ENCODE measurements around the gene CSNK1D.

CSNK1D gene

GRCh38 chr17:82298538-82299421 lies 25.3 kb upstream of the CSNK1D start:
- DNase-seq (ENCODE audit: extremely low read depth, low read depth), result no peak
- TF ChIP-seq CTCF (IDR thresholded peaks at IDR 0.05; ENCODE audit: low read depth, low read length, missing control alignments), result no peak
- peak overlapping the region; percentile 41 for H3K4me3 ChIP-seq (replicated peaks; ENCODE audit: low read depth, low read length)

DNA sequence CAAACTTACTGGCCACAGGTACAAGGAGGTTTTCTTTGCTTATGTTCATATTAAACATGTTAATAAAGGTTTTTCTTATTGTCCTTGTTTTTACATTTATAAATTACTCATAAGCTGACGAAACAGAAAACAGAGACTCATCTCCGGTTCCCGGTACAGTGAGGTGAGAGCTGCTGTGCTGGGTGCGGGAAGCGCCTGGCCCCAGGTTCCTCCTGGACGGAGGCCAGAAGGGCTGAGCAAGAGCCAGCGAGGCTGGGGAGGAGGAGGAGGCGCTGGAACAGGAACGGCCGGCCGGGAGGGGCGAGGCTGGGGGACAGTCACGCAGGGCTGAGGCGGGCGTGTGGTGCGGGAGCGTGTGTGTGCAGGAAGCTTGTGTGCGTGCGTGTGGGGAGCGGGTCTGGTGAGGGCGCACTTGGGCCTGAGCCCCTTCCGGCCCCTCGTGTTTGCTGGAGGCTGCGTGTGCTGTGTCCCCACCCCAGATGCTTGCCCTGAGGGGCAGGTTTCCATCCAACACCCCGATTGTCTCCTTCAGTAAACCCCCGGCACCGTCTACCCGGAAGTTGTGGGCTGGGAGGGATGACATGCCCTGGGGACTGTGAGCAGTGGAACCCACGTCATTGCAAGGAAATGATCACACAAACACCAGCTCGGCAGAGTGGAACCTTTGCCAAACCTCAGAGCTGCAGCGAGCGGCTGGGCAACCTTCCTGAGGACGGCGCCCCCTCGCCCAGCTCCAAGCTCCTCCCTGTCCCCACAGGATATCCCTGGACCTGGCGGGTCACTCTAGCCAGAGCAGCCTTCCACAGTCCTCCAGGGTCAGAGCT lies 24.4 kb upstream of the CSNK1D start:
- peak; percentile 71 for DNase-seq (ENCODE audit: extremely low read depth, low read depth)
- peak overlapping the region; percentile 41 for H3K4me3 ChIP-seq (replicated peaks; ENCODE audit: low read depth, low read length)
- no peak for TF ChIP-seq CTCF (IDR thresholded peaks at IDR 0.05; ENCODE audit: low read depth, low read length, missing control alignments)

GRCh38 chr17:82297280-82297713 lies 23.8 kb upstream of the CSNK1D start:
- no peak for TF ChIP-seq CTCF (IDR thresholded peaks at IDR 0.05; ENCODE audit: low read depth, low read length, missing control alignments)
- no peak for DNase-seq (ENCODE audit: extremely low read depth, low read depth)
- peak overlapping the region; percentile 41 for H3K4me3 ChIP-seq (replicated peaks; ENCODE audit: low read depth, low read length)

DNA sequence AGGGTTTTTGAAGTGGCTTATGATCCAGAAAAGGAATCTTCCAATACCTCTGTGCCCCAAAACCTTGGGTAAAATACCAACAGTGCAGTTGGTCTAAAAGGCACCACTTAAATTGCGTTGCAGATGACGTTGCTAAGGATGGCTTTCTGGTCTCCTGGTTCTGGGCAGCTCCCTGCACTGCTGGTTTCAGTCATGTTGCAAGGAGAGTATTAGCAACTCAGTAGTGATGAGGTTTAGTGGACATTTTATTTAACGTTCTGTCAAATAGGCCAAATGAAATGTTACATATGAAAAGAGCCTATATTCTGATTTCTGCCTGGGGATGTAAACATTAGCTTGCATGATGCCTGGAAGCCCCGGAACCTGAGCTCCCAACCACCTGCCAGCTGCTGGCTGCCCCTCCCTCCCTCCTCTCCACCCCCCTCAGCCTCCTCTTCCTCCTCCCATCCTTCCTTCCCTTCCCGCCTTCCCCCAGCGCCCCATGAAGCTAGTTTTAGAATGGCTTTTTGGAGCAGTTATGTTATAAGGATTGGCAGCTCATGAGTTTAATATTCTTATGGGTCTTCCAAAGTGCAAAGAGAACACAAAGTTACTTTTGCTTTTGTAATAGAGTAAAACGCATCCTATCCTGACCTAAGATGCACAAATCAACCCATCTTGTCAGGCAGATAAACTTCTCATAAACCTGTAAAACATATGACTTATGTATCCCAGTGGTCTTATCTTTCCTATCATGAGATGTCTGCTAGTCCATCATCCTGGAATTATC lies 23.2 kb upstream of the CSNK1D start:
- peak overlapping the region; percentile 41 for H3K4me3 ChIP-seq (replicated peaks; ENCODE audit: low read depth, low read length)
- no peak for TF ChIP-seq CTCF (IDR thresholded peaks at IDR 0.05; ENCODE audit: low read depth, low read length, missing control alignments)
- no peak for DNase-seq (ENCODE audit: extremely low read depth, low read depth)

GRCh38 chr17:82295472-82295814 lies 21.9 kb upstream of the CSNK1D start:
- DNase-seq (ENCODE audit: extremely low read depth, low read depth), result no peak
- H3K4me3 ChIP-seq (replicated peaks; ENCODE audit: low read depth, low read length), result no peak overlapping the region
- no peak for TF ChIP-seq CTCF (IDR thresholded peaks at IDR 0.05; ENCODE audit: low read depth, low read length, missing control alignments)

- H3K4me3 ChIP-seq (replicated peaks; ENCODE audit: low read depth, low read length), result peak overlapping the region; percentile 40
- DNase-seq (ENCODE audit: extremely low read depth, low read depth), result no peak
- TF ChIP-seq CTCF (IDR thresholded peaks at IDR 0.05; ENCODE audit: low read depth, low read length, missing control alignments), result no peak
Measured at GRCh38 chr17:82294064-82294773, 20.7 kb upstream of the CSNK1D start.
